Activated naive CD4-positive, alpha-beta T cell treated with anti-CD3 and anti-CD28 coated beads, Interleukin-2, amount 50 U/mL, for 72 hours (primary cell): ENCODE data around the gene JAKMIP2. TPM values are rescaled to one million over a fixed set of nuclear protein-coding genes. Genes with fewer than 3 reads are reported as not detected.
"Not testable (repeated sequence)": the region's sequence is repeated elsewhere in the genome, so short reads cannot be mapped to it uniquely, and the experiment has no call there.

Source experiments
- ATAC-seq, 2 donors: fragments of 150-1000 bp; cut with Tn5 transposase; 2 replicates each; pipeline ENCODE4 v1.10.0; 2021; ENCODE audit warnings: mild to moderate bottlenecking in 2 of 2, moderate library complexity in 2 of 2
- DNase-seq, 2 donors: peaks; one replicate each; pipeline ENCODE4 v3.0.0; 2021 to 2022; ENCODE audit warnings: low spot score in 2 of 2
- H3K27ac Mint-ChIP-seq, 2 donors: one replicate each; pipeline ENCODE4 v1.8.0; 2022; ENCODE audit warnings: mild to moderate bottlenecking in 2 of 2, mixed read lengths in 2 of 2
- H3K36me3 Mint-ChIP-seq, 2 donors: one replicate each; pipeline ENCODE4 v1.8.0; 2022; ENCODE audit warnings: mixed read lengths in 2 of 2
- H3K9me3 Mint-ChIP-seq, 2 donors: one replicate each; pipeline ENCODE4 v1.8.0; 2022; ENCODE audit warnings: mixed read lengths in 2 of 2
- total RNA-seq, 2 donors: library from RNA; stranded (reverse); gene quantifications; one replicate each; pipeline ENCODE4 v1.2.3, GENCODE V29; 2022

The JAKMIP2 gene
- total RNA-seq, 2 donors from 2014 or later: 0.30 to 0.60 TPM

GRCh38 chr5:147553817-147554216 is 228.7 kb downstream of the JAKMIP2 start:
- not testable (repeated sequence) for H3K9me3 Mint-ChIP-seq, DNase-seq, ATAC-seq, H3K27ac Mint-ChIP-seq, H3K36me3 Mint-ChIP-seq

- Mint-ChIP-seq H3K36me3 (no peaks in the 10 kb centered on the region), H3K9me3 (peaks cover 8 to 10% of the 10 kb centered on the region in 2 donors), H3K27ac (no peak overlapping the region)
- ATAC-seq (no peak), DNase-seq (no peak)
Measured at GRCh38 chr5:147552897-147553296, 229.6 kb downstream of the JAKMIP2 start.

DNA sequence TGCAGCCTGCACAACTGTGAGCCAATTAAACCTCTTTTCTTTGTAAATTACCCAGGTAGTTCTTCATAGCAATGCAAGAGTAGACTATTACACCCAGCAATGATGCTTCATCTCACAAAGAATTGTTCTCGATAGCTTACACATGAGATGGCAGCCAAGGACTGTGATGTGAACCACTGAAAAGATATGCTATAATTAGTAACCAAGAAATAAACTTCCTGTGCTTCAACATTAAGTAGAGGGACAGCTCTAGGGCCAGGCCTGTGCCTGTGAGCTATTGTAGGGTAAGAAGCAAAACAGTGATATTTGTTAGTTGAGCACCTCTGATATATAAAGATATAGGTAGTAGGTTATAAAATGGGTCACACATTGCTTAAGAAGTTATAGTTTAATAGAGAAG is 230.9 kb downstream of the JAKMIP2 start:
- Mint-ChIP-seq H3K9me3 (peaks cover 8 to 10% of the 10 kb centered on the region in 2 donors), H3K27ac (no peak overlapping the region), H3K36me3 (no peaks in the 10 kb centered on the region)
- no peak for DNase-seq
- ATAC-seq: no peak

DNA sequence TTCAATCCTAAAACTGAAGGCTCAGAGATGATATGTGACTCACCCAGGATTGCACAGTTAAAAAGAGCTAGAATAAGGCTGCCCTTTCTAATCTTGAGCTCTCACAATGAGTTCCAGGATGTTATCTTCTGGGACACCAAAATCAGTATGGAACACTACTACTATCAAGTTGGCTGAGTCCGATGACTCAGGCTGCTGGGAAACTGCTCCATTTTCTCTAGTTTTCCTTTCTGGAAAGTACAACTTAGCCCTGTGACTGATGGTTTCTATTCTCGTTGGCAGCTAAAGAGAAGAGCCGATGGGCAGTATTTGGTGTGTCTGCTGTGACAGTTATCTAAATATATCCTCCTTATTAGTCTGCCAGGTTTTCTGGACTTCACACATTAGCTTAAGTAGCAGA is 234.8 kb downstream of the JAKMIP2 start:
- Mint-ChIP-seq H3K9me3 (peaks cover 8 to 10% of the 10 kb centered on the region in 2 donors), H3K36me3 (no peaks in the 10 kb centered on the region), H3K27ac (no peak overlapping the region)
- DNase-seq: no peak
- ATAC-seq: no peak

- no peak overlapping the region for H3K27ac Mint-ChIP-seq
- H3K9me3 Mint-ChIP-seq: peaks cover 7 to 9% of the 10 kb centered on the region in 2 donors
- ATAC-seq: no peak
- H3K36me3 Mint-ChIP-seq: no peaks in the 10 kb centered on the region
- no peak for DNase-seq
Measured at GRCh38 chr5:147544556-147544955, 238.0 kb downstream of the JAKMIP2 start.

- no peaks in the 10 kb centered on the region for H3K36me3 Mint-ChIP-seq
- H3K9me3 Mint-ChIP-seq: peaks cover 0 to 7% of the 10 kb centered on the region in 2 donors
- no peak overlapping the region for H3K27ac Mint-ChIP-seq
- DNase-seq: no peak
- no peak for ATAC-seq
Measured at GRCh38 chr5:147539053-147539452, 243.5 kb downstream of the JAKMIP2 start.

DNA sequence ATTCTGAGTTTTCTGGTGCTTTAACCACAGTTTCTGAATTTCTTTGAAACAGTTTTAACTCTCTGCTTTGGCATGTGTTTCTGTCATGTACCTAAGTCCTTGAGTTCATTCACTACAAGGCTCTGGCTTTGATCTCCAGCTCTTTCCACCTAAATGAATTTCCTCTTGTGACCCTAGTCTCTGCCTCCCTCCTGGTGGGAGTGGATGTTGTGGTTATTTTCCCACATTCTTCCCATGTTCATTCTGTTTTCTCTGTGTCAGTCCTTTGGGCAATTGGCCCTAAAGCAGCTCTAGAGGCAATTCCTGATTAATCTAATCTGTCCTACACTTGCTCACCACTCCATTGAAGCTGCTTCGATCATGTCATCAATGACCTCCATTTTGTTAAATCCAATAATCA is 244.3 kb downstream of the JAKMIP2 start:
- DNase-seq (no peak), ATAC-seq (no peak)
- Mint-ChIP-seq H3K27ac (no peak overlapping the region), H3K9me3 (peaks cover 0 to 7% of the 10 kb centered on the region in 2 donors), H3K36me3 (no peaks in the 10 kb centered on the region)

Other genes starting within 250 kb of the JAKMIP2 start
- not detected for gene SPINK1, start 48.9 kb upstream of the JAKMIP2 start, total RNA-seq
- not detected for gene SCGB3A2, start 96.0 kb upstream of the JAKMIP2 start, total RNA-seq
- not detected for gene C5orf46, start 123.8 kb upstream of the JAKMIP2 start, total RNA-seq